Measurements from ENCODE around the gene CLIC1.

The CLIC1 gene

DNA sequence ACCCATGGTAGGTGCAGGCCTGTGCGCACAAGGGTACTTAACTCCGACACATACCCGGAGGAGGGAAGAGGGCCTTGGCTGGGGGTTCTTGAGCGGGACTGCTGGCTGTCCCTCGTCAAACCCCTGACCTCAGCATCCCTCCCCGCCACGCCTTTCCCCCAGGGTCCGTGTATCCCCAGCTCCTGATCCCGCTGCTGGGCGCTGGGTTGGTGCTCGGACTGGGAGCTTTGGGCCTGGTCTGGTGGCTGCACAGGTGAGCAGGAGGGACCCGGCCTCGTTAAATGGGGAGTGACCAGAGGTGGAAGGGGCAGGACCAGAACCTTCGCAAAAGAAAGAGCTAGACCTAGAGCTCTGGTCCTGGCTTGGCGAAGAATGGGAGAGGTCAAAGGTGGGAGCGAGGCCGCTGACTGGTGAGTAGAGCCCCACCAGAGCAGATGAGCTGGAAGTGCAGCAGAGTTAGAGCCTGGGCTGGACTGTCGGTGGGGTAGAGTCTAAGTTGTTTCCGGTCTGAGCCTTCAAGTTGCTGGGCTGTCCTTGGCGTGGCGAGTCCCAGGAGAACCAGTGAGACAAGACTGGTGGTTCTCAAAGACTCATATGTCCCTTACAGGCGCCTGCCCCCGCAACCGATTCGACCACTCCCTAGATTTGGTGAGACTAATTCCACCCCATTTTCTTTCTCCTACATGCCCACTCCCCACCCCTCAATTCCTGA is 12.2 kb downstream of the CLIC1 start:
- Histone ChIP-seq H3K9ac (peak overlapping the region in 8 of 11 experiments; percentile 38 to 79 (median 74); a peak in 15 of 22 replicates), H3K4me2 (peak overlapping the region; percentile 92 to 100 (median 98)), H3K4me1 (peaks cover 57 to 85% (median 76%) of the 10 kb centered on the region in 10 experiments), H3K27me3 (no peaks in the 10 kb centered on the region), H3K4me3 (peak overlapping the region in 8 of 10 experiments; percentile 28 to 53 (median 48); a peak in 12 of 20 replicates), H3K36me3 (peaks cover 0 to 30% (median 20%) of the 10 kb centered on the region in 11 experiments; a peak in 16 of 22 replicates), H3K9me3 (replicated peaks in 1 of 11) (0 out of 22 replicates have a peak, but pooled peaks cover 0 to 3% (median 0%) of the 10 kb centered on the region in 11 experiments), H3K27ac (peak overlapping the region in 9 of 11 experiments; percentile 38 to 88 (median 79); a peak in 18 of 22 replicates), H4K20me1 (peaks cover 0 to 16% (median 0%) of the 10 kb centered on the region in 11 experiments; a peak in 7 of 22 replicates)
- TF ChIP-seq Cebpa-rat (IDR thresholded peaks at IDR 0.05) = no peak

DNA sequence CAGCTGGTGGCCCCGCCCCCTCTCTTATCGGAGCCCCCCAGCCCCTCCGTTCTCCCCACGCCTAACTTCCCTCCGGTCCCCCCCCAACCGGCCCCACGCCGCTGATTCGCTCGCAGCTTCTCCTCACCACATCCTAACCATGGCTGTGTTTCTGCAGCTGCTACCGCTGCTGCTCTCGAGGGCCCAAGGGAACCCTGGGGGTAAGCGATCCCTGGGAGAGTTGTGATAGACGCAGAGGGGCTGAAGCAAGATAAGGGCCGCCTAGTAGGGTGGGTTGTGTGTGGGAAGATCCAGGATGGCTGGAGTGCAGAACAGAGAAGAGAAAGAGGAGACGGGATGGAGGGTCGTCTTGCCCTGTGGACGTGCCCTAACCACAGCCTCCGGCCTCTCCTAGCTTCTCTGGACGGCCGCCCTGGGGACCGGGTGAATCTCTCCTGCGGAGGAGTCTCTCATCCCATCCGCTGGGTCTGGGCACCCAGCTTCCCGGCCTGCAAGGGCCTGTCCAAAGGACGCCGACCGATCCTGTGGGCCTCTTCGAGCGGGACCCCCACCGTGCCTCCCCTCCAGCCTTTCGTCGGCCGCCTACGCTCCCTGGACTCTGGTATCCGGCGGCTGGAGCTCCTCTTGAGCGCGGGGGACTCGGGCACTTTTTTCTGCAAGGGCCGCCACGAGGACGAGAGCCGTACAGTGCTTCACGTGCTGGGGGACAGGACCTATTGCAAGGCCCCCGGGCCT is 12.9 kb downstream of the CLIC1 start, which contains the start of gene MPIG6B:
MPIG6B (plus strand) TSS at position 129 of the 735 bp plus-strand sequence; CDS start at position 140, 11 bp downstream.
- peaks cover 0 to 30% (median 19%) of the 10 kb centered on the region in 11 experiments; a peak in 16 of 22 replicates for H3K36me3 ChIP-seq
- peak within 1 kb of the TSS in 10 of 11 experiments; percentile 9 to 88 (median 79); a peak in 20 of 22 replicates for H3K27ac ChIP-seq
- H3K9me3 ChIP-seq (replicated peaks in 1 of 11) = 0 out of 22 replicates have a peak, but pooled peaks cover 0 to 3% (median 0%) of the 10 kb centered on the region in 11 experiments
- H3K27me3 ChIP-seq = no peaks in the 10 kb centered on the region
- peak in 4 of 11 experiments; percentile 66 to 87 (median 69); a peak in 7 of 22 replicates for TF ChIP-seq Cebpa-rat (IDR thresholded peaks at IDR 0.05)
- H3K9ac ChIP-seq = peak within 1 kb of the TSS; percentile 22 to 79 (median 72); a peak in 18 of 22 replicates
- peak within 1 kb of the TSS in 9 of 10 experiments; percentile 8 to 53 (median 48); a peak in 15 of 20 replicates for H3K4me3 ChIP-seq
- H3K4me1 ChIP-seq = peaks cover 50 to 77% (median 69%) of the 10 kb centered on the region in 10 experiments
- H4K20me1 ChIP-seq = peaks cover 0 to 10% (median 0%) of the 10 kb centered on the region in 11 experiments; a peak in 4 of 22 replicates
- H3K4me2 ChIP-seq = peak within 1 kb of the TSS; percentile 92 to 100 (median 98)

DNA sequence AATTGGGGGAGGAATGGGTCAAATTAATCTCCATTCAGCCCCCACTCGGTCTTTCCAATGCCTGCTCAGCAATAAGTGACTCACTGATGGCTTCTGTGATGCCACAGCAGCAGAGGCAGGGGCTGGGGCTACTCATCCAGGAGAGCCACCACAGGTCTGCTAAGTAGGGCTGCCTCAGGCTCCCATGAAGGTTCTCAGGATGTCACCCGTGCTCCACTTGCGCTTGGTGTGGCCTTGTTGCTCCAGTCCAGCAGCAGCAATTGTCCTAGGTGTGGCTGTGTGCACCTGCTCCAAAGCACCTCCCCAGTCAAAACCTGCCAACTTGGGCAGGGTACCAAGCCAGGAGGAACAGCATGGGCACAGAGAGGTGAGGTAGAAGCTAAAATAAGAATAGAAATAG is 14.2 kb downstream of the CLIC1 start:
- TF ChIP-seq Cebpa-rat (IDR thresholded peaks at IDR 0.05) = no peak
- H3K9me3 ChIP-seq (replicated peaks in 1 of 11) = no peaks in the 10 kb centered on the region
- H3K4me3 ChIP-seq = no peak overlapping the region
- H3K4me1 ChIP-seq = peaks cover 41 to 65% (median 57%) of the 10 kb centered on the region in 10 experiments
- peaks cover 0 to 28% (median 17%) of the 10 kb centered on the region in 11 experiments; a peak in 16 of 22 replicates for H3K36me3 ChIP-seq
- no peaks in the 10 kb centered on the region for H3K27me3 ChIP-seq
- peak overlapping the region in 3 of 11 experiments; percentile 42 to 75 (median 64); a peak in 5 of 22 replicates for H3K27ac ChIP-seq
- H3K9ac ChIP-seq = no peak overlapping the region; a peak in 2 of 22 replicates
- H4K20me1 ChIP-seq = peaks cover 0 to 4% (median 0%) of the 10 kb centered on the region in 11 experiments; a peak in 2 of 22 replicates
- peak overlapping the region in 9 of 11 experiments; percentile 26 to 99 (median 98); a peak in 16 of 22 replicates for H3K4me2 ChIP-seq

DNA sequence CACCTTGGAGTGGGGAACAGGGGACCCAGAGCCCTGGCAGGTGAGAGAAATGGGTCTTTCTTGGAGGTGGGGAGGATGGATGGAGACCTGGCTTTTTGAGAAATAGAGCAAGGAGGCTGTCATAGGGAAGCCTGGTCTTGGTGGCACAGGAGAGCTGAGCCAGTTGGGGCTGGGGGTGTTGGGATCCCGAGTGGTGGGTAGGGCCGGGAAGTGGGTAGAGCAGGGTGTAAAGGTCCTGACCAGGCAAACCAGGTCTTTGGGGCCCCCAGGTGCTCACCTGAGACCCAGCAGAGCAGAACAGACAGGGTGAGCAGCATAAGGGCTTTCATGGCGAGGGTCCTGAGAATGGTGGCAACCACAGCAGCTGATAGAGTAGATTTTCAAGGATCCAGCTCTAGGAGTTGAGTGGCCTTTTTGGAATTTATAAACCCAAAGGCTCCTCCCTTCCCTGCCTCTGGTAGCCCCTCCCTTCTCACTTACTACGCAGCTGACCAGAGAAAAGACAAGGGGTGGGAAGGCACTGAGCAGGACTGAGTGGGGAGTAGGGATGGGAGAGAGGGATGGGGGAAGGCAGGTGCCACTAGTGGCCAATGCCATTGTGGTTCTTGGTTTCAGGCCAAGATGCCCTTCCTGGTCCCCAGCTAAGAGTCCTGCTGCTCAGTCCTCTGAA is 14.8 kb downstream of the CLIC1 start, which contains the start of gene LY6G6C:
LY6G6C (minus strand) TSS at position 396 of the 670 bp plus-strand sequence; CDS start at position 329, 67 bp downstream.
- peak within 1 kb of the TSS in 9 of 11 experiments; percentile 26 to 99 (median 98); a peak in 17 of 22 replicates for H3K4me2 ChIP-seq
- H3K9me3 ChIP-seq (replicated peaks in 1 of 11) = no peaks in the 10 kb centered on the region
- peaks cover 0 to 4% (median 0%) of the 10 kb centered on the region in 11 experiments; a peak in 1 of 22 replicates for H4K20me1 ChIP-seq
- peaks cover 34 to 58% (median 50%) of the 10 kb centered on the region in 10 experiments for H3K4me1 ChIP-seq
- H3K27me3 ChIP-seq = no peaks in the 10 kb centered on the region
- peaks cover 0 to 22% (median 10%) of the 10 kb centered on the region in 11 experiments; a peak in 15 of 22 replicates for H3K36me3 ChIP-seq
- H3K4me3 ChIP-seq = no peak within 1 kb of the TSS
- peak within 1 kb of the TSS in 5 of 11 experiments; percentile 64 to 86 (median 75); a peak in 6 of 22 replicates for H3K27ac ChIP-seq
- H3K9ac ChIP-seq = no peak within 1 kb of the TSS; a peak in 2 of 22 replicates
- TF ChIP-seq Cebpa-rat (IDR thresholded peaks at IDR 0.05) = no peak

DNA sequence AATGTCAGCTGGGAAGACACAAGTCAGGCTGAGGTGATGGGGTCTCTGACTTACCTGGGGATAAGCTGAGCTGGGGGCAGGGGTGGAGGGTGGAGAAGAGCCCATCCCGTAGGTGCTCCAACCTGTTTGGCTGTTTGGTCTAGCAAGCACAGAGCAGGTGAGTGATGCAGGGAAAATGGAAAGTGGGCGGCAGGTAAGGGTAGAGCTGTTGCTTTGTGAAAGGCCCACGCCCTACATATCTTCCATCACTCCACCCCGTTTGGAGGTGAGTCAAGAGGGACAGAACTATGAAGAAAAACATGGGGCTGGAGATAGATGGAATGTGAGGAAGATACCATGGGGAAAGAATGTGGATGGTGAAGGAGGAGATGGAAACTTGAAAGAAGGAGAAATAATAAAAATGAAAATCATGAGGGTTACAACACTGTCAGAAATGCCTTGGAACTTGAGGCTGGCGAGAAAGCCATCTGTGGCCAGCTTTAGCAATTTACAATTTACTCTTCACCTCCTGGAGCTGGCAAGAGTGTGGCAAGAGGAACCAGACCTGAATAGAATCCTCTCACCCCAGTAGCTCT is 16.0 kb downstream of the CLIC1 start:
- no peak for TF ChIP-seq Cebpa-rat (IDR thresholded peaks at IDR 0.05)
- no peaks in the 10 kb centered on the region for H3K27me3 ChIP-seq
- no peak overlapping the region for H3K9ac ChIP-seq
- no peak overlapping the region for H3K27ac ChIP-seq
- peaks cover 22 to 50% (median 39%) of the 10 kb centered on the region in 10 experiments for H3K4me1 ChIP-seq
- H3K36me3 ChIP-seq = peaks cover 0 to 11% (median 0%) of the 10 kb centered on the region in 11 experiments; a peak in 7 of 22 replicates
- peak overlapping the region in 4 of 11 experiments; percentile 29 to 98 (median 78); a peak in 2 of 22 replicates for H3K4me2 ChIP-seq
- no peaks in the 10 kb centered on the region for H3K9me3 ChIP-seq (replicated peaks in 1 of 11)
- H4K20me1 ChIP-seq = peaks cover 0 to 4% (median 0%) of the 10 kb centered on the region in 11 experiments; a peak in 1 of 22 replicates
- no peak overlapping the region for H3K4me3 ChIP-seq

DNA sequence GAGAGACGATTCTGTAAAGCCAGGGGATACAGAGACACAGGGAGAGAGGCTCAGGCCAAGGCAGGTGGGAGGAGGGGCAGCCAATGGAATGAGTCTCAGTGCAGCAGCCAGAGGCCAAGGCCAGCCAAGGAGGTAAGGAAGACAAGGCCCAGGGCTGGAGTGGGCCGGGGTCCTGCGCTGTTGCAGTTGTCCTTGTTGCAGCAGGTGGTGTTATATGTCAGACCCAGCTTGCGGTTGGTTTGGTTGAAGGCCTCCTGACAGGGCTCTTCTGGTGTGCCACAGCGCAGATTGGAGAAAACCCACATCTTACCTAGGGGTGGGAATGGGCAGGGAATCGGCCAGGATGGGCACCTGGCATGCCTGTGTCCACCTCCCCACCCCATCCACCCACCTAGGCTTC is 17.3 kb downstream of the CLIC1 start:
- Histone ChIP-seq H3K9me3 (replicated peaks in 1 of 11) (no peaks in the 10 kb centered on the region), H3K9ac (no peak overlapping the region), H3K4me1 (peaks cover 18 to 47% (median 38%) of the 10 kb centered on the region in 10 experiments), H3K4me2 (no peak overlapping the region), H3K36me3 (peaks cover 0 to under 1% (median 0%) of the 10 kb centered on the region in 11 experiments; a peak in 1 of 22 replicates), H4K20me1 (peaks cover 0 to 4% (median 0%) of the 10 kb centered on the region in 11 experiments; a peak in 1 of 22 replicates), H3K4me3 (no peak overlapping the region), H3K27me3 (no peaks in the 10 kb centered on the region), H3K27ac (no peak overlapping the region)
- TF ChIP-seq Cebpa-rat (IDR thresholded peaks at IDR 0.05) = no peak

DNA sequence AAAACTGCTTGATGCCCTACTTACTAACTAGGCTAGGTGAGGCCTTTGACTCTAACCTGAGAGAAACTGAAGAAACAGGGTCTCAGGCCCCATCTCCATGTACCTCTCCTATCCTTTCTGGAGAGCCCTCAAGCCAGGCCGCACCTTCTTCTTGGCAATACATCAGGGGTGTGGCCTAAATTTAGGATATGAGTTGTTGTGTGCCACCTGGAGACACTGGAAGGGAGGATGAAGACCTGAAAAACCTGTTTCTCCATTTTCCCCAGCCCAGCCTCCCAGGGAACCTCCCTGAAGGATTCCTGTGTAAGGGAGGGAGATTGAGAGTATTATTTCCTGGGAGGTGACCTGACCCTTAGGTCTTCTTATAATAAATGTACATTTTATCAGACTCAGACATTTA is 18.1 kb downstream of the CLIC1 start:
- Histone ChIP-seq H3K36me3 (no peaks in the 10 kb centered on the region), H3K4me1 (peaks cover 15 to 47% (median 36%) of the 10 kb centered on the region in 10 experiments), H3K9me3 (replicated peaks in 1 of 11) (no peaks in the 10 kb centered on the region), H3K27ac (no peak overlapping the region), H3K4me2 (no peak overlapping the region), H3K9ac (no peak overlapping the region), H4K20me1 (no peaks in the 10 kb centered on the region), H3K27me3 (no peaks in the 10 kb centered on the region), H3K4me3 (no peak overlapping the region)
- TF ChIP-seq Cebpa-rat (IDR thresholded peaks at IDR 0.05) = no peak

All from BLaER1 treated with 17β-estradiol and CSF1 and Interleukin-3, amounts not matched to agents 10 nM and 100 nM (cell line).